K562 (cell line): ENCODE results near the gene RPAIN.

Experiments used
- SP2 ChIP-seq: IDR thresholded peaks from 2 replicates; pipeline ENCODE4 v1.6.1; 2011; ENCODE audit warnings: mild to moderate bottlenecking, low read depth, low read length, moderate library complexity; ENCODE audit not compliant: poor library complexity, severe bottlenecking; ENCODE audit errors: extremely low read depth
- ZBTB49 ChIP-seq: sonication (generic); formaldehyde crosslinking; IDR thresholded peaks from 2 replicates; pipeline ENCODE4 v1.8.0; 2022; ENCODE audit warnings: missing genetic modification reagents, mild to moderate bottlenecking, borderline replicate concordance

DNA sequence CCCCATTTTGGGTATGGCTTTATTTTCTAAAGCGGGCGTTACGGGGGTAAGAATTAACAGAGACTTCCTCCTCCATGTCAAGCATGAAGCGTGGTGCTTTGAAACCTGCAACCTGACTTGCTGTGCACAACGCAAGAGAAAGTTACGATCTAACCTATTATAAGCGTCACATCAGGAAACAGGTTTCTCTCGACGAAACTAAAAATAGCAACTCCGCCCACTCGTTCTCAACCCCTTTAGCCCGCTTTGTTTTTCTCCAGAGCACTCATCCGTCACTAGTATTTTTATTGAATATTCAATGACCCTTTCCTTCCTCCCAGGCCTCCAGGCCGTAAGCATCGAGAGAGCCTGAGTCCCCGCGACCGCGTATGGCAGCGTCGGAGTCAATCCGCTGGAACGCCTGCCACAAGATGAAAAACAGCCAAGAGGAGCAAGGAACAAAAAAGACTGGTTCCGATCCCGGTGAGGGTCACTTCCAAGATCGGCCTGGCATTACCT, 1.1 kb upstream of the RPAIN start:
- TF ChIP-seq ZBTB49 (CRISPR knock-in tag) (no peak), SP2 (no peak)
